GM12878 (cell line): ENCODE data around the gene SMIM43. TPM values are rescaled to one million over a fixed set of nuclear protein-coding genes. Genes with fewer than 3 reads are reported as not detected.

ENCODE experiments used
- ATAC-seq: fragments of 200-7000 bp; cut with Tn5 transposase; 3 replicates; pipeline ENCODE4 v1.9.1; 2020; ENCODE audit warnings: mild to moderate bottlenecking, moderate library complexity
- BruUV-seq: library from RNA; stranded (reverse); fragments of 400-500 nt; replicated peaks from 2 replicates; lab custom pipeline; 2021; lab: Mats Ljungman, UMichigan
- CTCF ChIA-PET: fragments of 300-600 bp; sonication (Branson Sonifier 250); formaldehyde crosslinking; extraction: SDS; loops from one replicate; lab custom pipeline; 2021; ENCODE audit warnings: inconsistent platforms; lab: Yijun Ruan, JAX
- POLR2A ChIA-PET: fragments of 350-600 bp; formaldehyde crosslinking; extraction: SDS; loops from one replicate; lab custom pipeline; 2021; ENCODE audit warnings: inconsistent platforms; lab: Charles Lee
- RAD21 ChIA-PET: fragments of 300-600 bp; sonication (Branson Sonifier 250); formaldehyde crosslinking; loops from one replicate; lab custom pipeline; 2023; ENCODE audit warnings: antibody characterized with exemption; ENCODE audit not compliant: unreplicated experiment; lab: Charles Lee
- SMC1A ChIA-PET: fragments of 300-600 bp; sonication (Branson Sonifier 250); formaldehyde crosslinking; loops from one replicate; lab custom pipeline; 2023; ENCODE audit not compliant: unreplicated experiment, uncharacterized antibody; lab: Charles Lee
- DNase-seq: peaks from one replicate; pipeline ENCODE4 v3.0.0-alpha.2; 2011; ENCODE audit warnings: low read depth, low spot score
- FAIRE-seq: peaks from 3 replicates; lab custom pipeline; 2011; peaks lifted over from hg19 to GRCh38; lab: Jason Lieb, UNC
- H2AFZ ChIP-seq: 2 replicates; pipeline ENCODE4 v1.6.0; 2011; ENCODE audit warnings: low read depth, low read length, control low read depth; ENCODE audit not compliant: control insufficient read depth
- H3K27ac ChIP-seq: 2 replicates; pipeline ENCODE4 v1.5.1; 2011; ENCODE audit warnings: control low read depth; ENCODE audit not compliant: control insufficient read depth, insufficient read depth
- H3K27me3 ChIP-seq, 2 experiments: replicated peaks in 1 of 2; 2 replicates each; pipeline versions ENCODE4 v1.6.0 to v1.6.1; 2011; ENCODE audit warnings: low read length in 1 of 2; ENCODE audit not compliant: control insufficient read depth in 2 of 2, insufficient read depth in 2 of 2
- H3K36me3 ChIP-seq, 2 experiments: 2 replicates each; pipeline ENCODE4 v1.5.1; 2011; ENCODE audit warnings: low read length in 1 of 2; ENCODE audit not compliant: control insufficient read depth in 2 of 2, insufficient read depth in 2 of 2
- H3K4me1 ChIP-seq: 2 replicates; pipeline ENCODE4 v1.6.1; 2011; ENCODE audit warnings: mild to moderate bottlenecking, low read length, moderate library complexity, mixed read lengths; ENCODE audit not compliant: control insufficient read depth, insufficient read depth
- H3K4me2 ChIP-seq: 2 replicates; pipeline ENCODE4 v1.6.0; 2011; ENCODE audit warnings: control low read depth; ENCODE audit not compliant: control insufficient read depth, insufficient read depth
- H3K4me3 ChIP-seq: fragments of 200-600 bp; sonication (generic); 2 replicates; pipeline ENCODE4 v1.5.1; 2016
- H3K79me2 ChIP-seq: 2 replicates; pipeline ENCODE4 v1.6.0; 2011; ENCODE audit warnings: low read length; ENCODE audit not compliant: control insufficient read depth, insufficient read depth
- H3K9ac ChIP-seq: 2 replicates; pipeline ENCODE4 v1.8.0; 2011; ENCODE audit warnings: low read length, control low read depth, mixed read lengths; ENCODE audit not compliant: control insufficient read depth, insufficient read depth
- H3K9me3 ChIP-seq: replicated peaks from 3 replicates; pipeline ENCODE4 v1.5.1; 2011; ENCODE audit warnings: mild to moderate bottlenecking, low read length; ENCODE audit not compliant: control insufficient read depth, insufficient read depth
- H4K20me1 ChIP-seq: 2 replicates; pipeline ENCODE4 v1.6.0; 2011; ENCODE audit not compliant: control insufficient read depth, insufficient read depth
- EGR1 ChIP-seq, 2 experiments: IDR thresholded peaks; 1 replicate in 1 of 2; 2 replicates in 1 of 2; pipeline ENCODE4 v1.6.1; 2011 to 2012; ENCODE audit warnings: low read depth in 2 of 2, low read length in 2 of 2, borderline replicate concordance in 1 of 2, mild to moderate bottlenecking in 1 of 2, moderate library complexity in 1 of 2
- ESRRA ChIP-seq: IDR thresholded peaks from 2 replicates; pipeline ENCODE4 v1.6.1; 2012; ENCODE audit warnings: mild to moderate bottlenecking, low read length, improper control_type of control experiment
- KDM1A ChIP-seq: fragments of 200-600 bp; sonication (generic); IDR thresholded peaks from 2 replicates; pipeline ENCODE4 v1.6.1; 2016; ENCODE audit warnings: borderline replicate concordance
- MTA2 ChIP-seq: fragments of 450-650 bp; IDR thresholded peaks from 2 replicates; pipeline ENCODE4 v1.6.1; 2016; ENCODE audit warnings: low read depth, mild to moderate bottlenecking, moderate library complexity
- NRF1 ChIP-seq: conservative IDR thresholded peaks from 2 replicates; pipeline ENCODE4 v1.6.1; 2011; ENCODE audit warnings: mild to moderate bottlenecking, low read depth, low read length, improper control_type of control experiment
- PRDM15 ChIP-seq: fragments of 450-650 bp; formaldehyde crosslinking; IDR thresholded peaks from 2 replicates; pipeline ENCODE4 v1.4.0; 2020; ENCODE audit warnings: mild to moderate bottlenecking, moderate library complexity
- RUNX3 ChIP-seq: IDR thresholded peaks from 2 replicates; pipeline ENCODE4 v1.6.1; 2012; ENCODE audit warnings: low read length, inconsistent platforms
- STAT1 ChIP-seq: fragments of 450-650 bp; conservative IDR thresholded peaks from 2 replicates; pipeline ENCODE4 v1.6.1; 2014; ENCODE audit warnings: antibody characterized with exemption, mild to moderate bottlenecking
- USF1 ChIP-seq: IDR thresholded peaks from 2 replicates; pipeline ENCODE4 v1.6.1; 2011; ENCODE audit warnings: borderline replicate concordance, low read depth, mild to moderate bottlenecking, moderate library complexity, mixed read lengths, low read length; ENCODE audit not compliant: insufficient read depth; ENCODE audit errors: extremely low read length
- ZBED1 ChIP-seq: IDR thresholded peaks from 2 replicates; pipeline ENCODE4 v1.6.1; 2016; ENCODE audit warnings: borderline replicate concordance
- ZSCAN29 ChIP-seq: fragments of 450-650 bp; IDR thresholded peaks from 2 replicates; pipeline ENCODE4 v1.6.1; 2017; ENCODE audit warnings: mild to moderate bottlenecking, moderate library complexity
- WGBS: methylation state at CpG from one replicate; pipeline ENCODE4 v1.1.6; 2016; ENCODE audit warnings: low lambda C conversion rate; ENCODE audit not compliant: insufficient replicate concordance, insufficient coverage; ENCODE audit errors: missing lambda C conversion rate; 5-methylcytosine and 5-hydroxymethylcytosine counted together
- in situ Hi-C: fragments of 300-500 bp; cut with MboI; formaldehyde crosslinking; loops from 9 replicates; pipeline ENCODE4 v1.14.3; 2018; ENCODE audit warnings: mixed read lengths
- intact Hi-C: fragments of 100-400 bp; cut with micrococcal nuclease; formaldehyde crosslinking; loops from one replicate; pipeline ENCODE4 v1.14.2; 2022; ENCODE audit not compliant: unreplicated experiment
- polyA plus RNA-seq, 11 experiments: library from polyadenylated mRNA; depleted of rRNA in 4 of 11; unstranded in 6 of 11; stranded (reverse) in 5 of 11; fragments of >200 nt; fragmentation: Nextera tagmentation in 4 of 11; fragmentation: Illumina TruSeq in 1 of 11; extraction: Ambion mirVana in 4 of 11; extraction: Trizol in 1 of 11; gene quantifications; 1 replicate in 1 of 11; 2 replicates in 10 of 11; pipeline versions ENCODE4 v1.2.1 to v1.2.3, GENCODE V29; 2011 to 2016; ENCODE audit warnings: inconsistent platforms in 2 of 11, missing spikeins in 2 of 11, low read depth in 1 of 11
- total RNA-seq, 4 experiments: library from RNA; depleted of rRNA in 3 of 4; stranded (reverse); fragments of >200 nt in 3 of 4; fragmentation: Illumina TruSeq in 1 of 4; extraction: Trizol in 1 of 4; gene quantifications; 2 replicates each; pipeline versions ENCODE4 v1.2.1 to v1.2.3, GENCODE V29; 2013 to 2021

The SMIM43 gene
- total and polyA plus RNA-seq, 10 of the 15 experiments (the other 5 are each of a cell fraction or from before 2014, with no cell fraction given), result 0.12 TPM; not detected in 9

GRCh38 chr4:121814756-121815155, 49.8 kb upstream of the SMIM43 start:
- no TSS peak for BruUV-seq
- no peaks in the 10 kb centered on the region for H3K27me3 ChIP-seq
- peaks cover 1 to 34% of the 10 kb centered on the region in 2 experiments for H3K36me3 ChIP-seq
- no peak overlapping the region for H3K27ac ChIP-seq
- FAIRE-seq (no peak), DNase-seq (no peak), ATAC-seq (no peak)
- ChIA-PET POLR2A (interaction anchor here (1.5 kb wide), 1 partner anchor 13 kb away, joined by 5 read pairs; the partner anchor contains the start of gene EXOSC9), RAD21 (interaction anchor here (1.3 kb wide), 1 partner anchor 9 kb away, joined by 3 read pairs; the partner anchor contains the start of gene CCNA2), SMC1A (no interaction called here), CTCF (no interaction called here)
- no peak overlapping the region for H3K4me3 ChIP-seq
- H3K4me2 ChIP-seq, result no peak overlapping the region
- H3K4me1 ChIP-seq, result no peaks in the 10 kb centered on the region
- peaks cover 14% of the 10 kb centered on the region for H3K79me2 ChIP-seq
- H3K9me3 ChIP-seq, result no peaks in the 10 kb centered on the region
- TF ChIP-seq EGR1 (IDR thresholded peaks at IDR 0.05; ENCODE audit: borderline replicate concordance in 1 of 2, low read depth in 2 of 2, low read length in 2 of 2), result no peak
- TF ChIP-seq STAT1, result no peak
- TF ChIP-seq ZSCAN29, result no peak
- no peak for TF ChIP-seq USF1
- no peak for TF ChIP-seq RUNX3
- TF ChIP-seq MTA2, result no peak
- no peak for TF ChIP-seq ZBED1
- no peak for TF ChIP-seq PRDM15 (CRISPR knock-in tag)
- TF ChIP-seq KDM1A, result no peak
- TF ChIP-seq NRF1, result no peak
- no peak for TF ChIP-seq ESRRA
- intact Hi-C loops, result no loop called here
- H4K20me1 ChIP-seq, result no peaks in the 10 kb centered on the region
- in situ Hi-C loops, result no loop called here
- no peak overlapping the region for H3K9ac ChIP-seq
- no peak overlapping the region for H2AFZ ChIP-seq
- WGBS, result 86% methylated on average over 2 of the region's 2 CpGs
